GM18909 (cell line): ENCODE results near the gene CSF3.
A peak's percentile ranks its signal among the peaks of the same experiment; 100 is the strongest.

ENCODE experiments used
- ATAC-seq: cut with Tn5 transposase; IDR thresholded peaks from one replicate; pipeline ENCODE4 v1.9.1; 2021; ENCODE audit warnings: mild to moderate bottlenecking; ENCODE audit not compliant: unreplicated experiment, poor library complexity

The CSF3 gene

GRCh38 chr17:40058186-40058784, 43.0 kb downstream of the CSF3 start:
- ATAC-seq: no peak

GRCh38 chr17:40058865-40059264, 43.6 kb downstream of the CSF3 start:
- no peak for ATAC-seq

GRCh38 chr17:40059729-40060475, 44.7 kb downstream of the CSF3 start:
- ATAC-seq: no peak

GRCh38 chr17:40060887-40061608, 45.8 kb downstream of the CSF3 start:
- ATAC-seq: no peak

- no peak for ATAC-seq
Observed at GRCh38 chr17:40061609-40062038, 46.4 kb downstream of the CSF3 start.

GRCh38 chr17:40062329-40063186, 47.3 kb downstream of the CSF3 start, which contains the start of gene THRA:
THRA (plus strand) TSS chr17:40062965; CDS start chr17:40074489, 11,524 bp downstream.
- ATAC-seq: peak; percentile 59

- ATAC-seq: peak; percentile 25
Observed at GRCh38 chr17:40063187-40063771, 48.0 kb downstream of the CSF3 start.

GRCh38 chr17:40063901-40064531, 48.8 kb downstream of the CSF3 start:
- ATAC-seq: no peak

GRCh38 chr17:40064971-40065768, 49.9 kb downstream of the CSF3 start:
- ATAC-seq: no peak

- ATAC-seq: no peak
Observed at GRCh38 chr17:40065769-40066510, 50.7 kb downstream of the CSF3 start.
